HEK293 (cell line): ENCODE results near the gene PRKAG2.
A peak's percentile ranks its signal among the peaks of the same experiment; 100 is the strongest.

Experiments
- CTCF ChIA-PET: fragments of 350-600 bp; formaldehyde crosslinking; extraction: SDS; loops from one replicate; lab custom pipeline; 2021; ENCODE audit warnings: antibody characterized with exemption; lab: Yijun Ruan, JAX
- POLR2A ChIA-PET: fragments of 300-600 bp; formaldehyde crosslinking; extraction: SDS; loops from one replicate; lab custom pipeline; 2020; ENCODE audit warnings: antibody characterized with exemption, inconsistent platforms; lab: Yijun Ruan, JAX
- H3K27ac ChIP-seq: fragments of 200-500 bp; sonication (Bioruptor generic); 2 replicates; pipeline ENCODE4 v1.5.1; 2014; ENCODE audit warnings: low read depth, low read length, control low read depth, inconsistent platforms; ENCODE audit errors: extremely low read depth
- H3K36me3 ChIP-seq, 2 experiments: fragments of 200-500 bp in 1 of 2; sonication (Bioruptor generic) in 1 of 2; 1 replicate in 1 of 2; 2 replicates in 1 of 2; pipeline ENCODE4 v1.5.1; 2014 to 2017; ENCODE audit warnings: inconsistent platforms in 2 of 2, low read length in 2 of 2; ENCODE audit not compliant: control insufficient read depth in 2 of 2, insufficient read depth in 1 of 2
- H3K4me1 ChIP-seq: fragments of 200-500 bp; sonication (Bioruptor generic); 2 replicates; pipeline ENCODE4 v1.5.1; 2014; ENCODE audit warnings: mild to moderate bottlenecking, low read length, inconsistent platforms; ENCODE audit not compliant: control insufficient read depth, insufficient read depth
- H3K4me3 ChIP-seq: 2 replicates; pipeline ENCODE4 v1.5.1; 2011; ENCODE audit warnings: low read depth, mild to moderate bottlenecking, control low read depth, low read length, moderate library complexity
- H3K9me3 ChIP-seq: fragments of 200-500 bp; sonication (Bioruptor generic); 2 replicates; pipeline ENCODE4 v1.5.1; 2014; ENCODE audit warnings: low read depth, low read length, inconsistent platforms; ENCODE audit not compliant: control insufficient read depth, insufficient read depth
- BCL11B ChIP-seq: fragments of 450-650 bp; formaldehyde crosslinking; IDR thresholded peaks from 2 replicates; pipeline ENCODE4 v1.5.1; 2016; ENCODE audit warnings: low read depth, missing biosample characterization, missing genetic modification characterization
- EGR2 ChIP-seq: fragments of 450-650 bp; formaldehyde crosslinking; IDR thresholded peaks from 2 replicates; pipeline ENCODE4 v1.5.1; 2016; ENCODE audit warnings: low read depth, missing biosample characterization, missing genetic modification characterization
- GLI4 ChIP-seq: fragments of 450-650 bp; formaldehyde crosslinking; IDR thresholded peaks from 2 replicates; pipeline ENCODE4 v1.5.1; 2016; ENCODE audit warnings: missing biosample characterization, missing genetic modification characterization
- MZF1 ChIP-seq: fragments of 450-650 bp; formaldehyde crosslinking; IDR thresholded peaks from 2 replicates; pipeline ENCODE4 v1.5.1; 2017; ENCODE audit warnings: missing biosample characterization, missing genetic modification characterization, borderline replicate concordance
- REST ChIP-seq: fragments of 450-650 bp; formaldehyde crosslinking; IDR thresholded peaks from 2 replicates; pipeline ENCODE4 v1.5.1; 2016; ENCODE audit warnings: missing biosample characterization, missing genetic modification characterization
- ZBTB49 ChIP-seq: fragments of 450-650 bp; formaldehyde crosslinking; IDR thresholded peaks from 2 replicates; pipeline ENCODE4 v1.5.1; 2016; ENCODE audit warnings: missing biosample characterization, missing genetic modification characterization, low read depth
- ZBTB7A ChIP-seq: fragments of 450-650 bp; formaldehyde crosslinking; IDR thresholded peaks from 2 replicates; pipeline ENCODE4 v1.5.1; 2016; ENCODE audit warnings: low read depth, missing biosample characterization, missing genetic modification characterization
- ZFP41 ChIP-seq: fragments of 450-650 bp; formaldehyde crosslinking; IDR thresholded peaks from 2 replicates; pipeline ENCODE4 v1.5.1; 2016; ENCODE audit warnings: missing biosample characterization, missing genetic modification characterization, borderline replicate concordance
- ZNF184 ChIP-seq: fragments of 450-650 bp; IDR thresholded peaks from 2 replicates; pipeline ENCODE4 v1.5.1; 2018; ENCODE audit warnings: missing biosample characterization, mild to moderate bottlenecking, missing genetic modification characterization
- ZNF302 ChIP-seq: fragments of 450-650 bp; formaldehyde crosslinking; IDR thresholded peaks from 2 replicates; pipeline ENCODE4 v1.5.1; 2016; ENCODE audit warnings: missing biosample characterization, missing genetic modification characterization, low read depth
- ZNF354C ChIP-seq: fragments of 450-650 bp; formaldehyde crosslinking; IDR thresholded peaks from 2 replicates; pipeline ENCODE4 v1.5.1; 2016; ENCODE audit warnings: missing biosample characterization, missing genetic modification characterization, low read depth, borderline replicate concordance
- ZNF626 ChIP-seq: fragments of 450-650 bp; sonication (Bioruptor Pico); formaldehyde crosslinking; IDR thresholded peaks from 2 replicates; pipeline ENCODE4 v1.5.1; 2018; ENCODE audit warnings: missing biosample characterization, missing genetic modification characterization, inconsistent platforms
- ZNF677 ChIP-seq: fragments of 450-650 bp; IDR thresholded peaks from 2 replicates; pipeline ENCODE4 v1.5.0; 2018; ENCODE audit warnings: missing biosample characterization, mild to moderate bottlenecking, missing genetic modification characterization, moderate library complexity
- ZNF777 ChIP-seq: fragments of 450-650 bp; formaldehyde crosslinking; IDR thresholded peaks from 2 replicates; pipeline ENCODE4 v1.5.1; 2017; ENCODE audit warnings: missing biosample characterization, missing genetic modification characterization, borderline replicate concordance
- ZNF791 ChIP-seq: fragments of 450-650 bp; formaldehyde crosslinking; IDR thresholded peaks from 2 replicates; pipeline ENCODE4 v1.5.1; 2016; ENCODE audit warnings: missing biosample characterization, missing genetic modification characterization
- ZSCAN23 ChIP-seq: fragments of 450-650 bp; formaldehyde crosslinking; IDR thresholded peaks from 2 replicates; pipeline ENCODE4 v1.5.1; 2016; ENCODE audit warnings: missing biosample characterization, missing genetic modification characterization

PRKAG2 gene

GRCh38 chr7:151719031-151719896 is 157.7 kb downstream of the PRKAG2 start (continued):
- TF ChIP-seq REST (tag by site-specific recombination) (no peak), BCL11B (no peak), ZNF302 (tag by site-specific recombination) (no peak)

- no peak for TF ChIP-seq ZFP41 (tag by site-specific recombination)
- TF ChIP-seq, all 188 proteins: peak for 0
- POLR2A ChIA-PET = interaction anchor here (0.6 kb wide), 1 partner anchor 18 kb away, joined by 4 read pairs; no protein-coding TSS in a partner anchor
- no peak overlapping the region for H3K27ac ChIP-seq
- CTCF ChIA-PET = no interaction called here
- H3K36me3 ChIP-seq = peaks cover 0 to 4% of the 10 kb centered on the region in 2 experiments; a peak in 1 of 3 replicates
- H3K4me3 ChIP-seq = no peak overlapping the region
- H3K9me3 ChIP-seq = no peaks in the 10 kb centered on the region
- no peaks in the 10 kb centered on the region for H3K4me1 ChIP-seq
Measured at GRCh38 chr7:151717918-151718317, 159.0 kb downstream of the PRKAG2 start.

GRCh38 chr7:151717415-151717814 is 159.5 kb downstream of the PRKAG2 start:
- ChIA-PET CTCF (no interaction called here), POLR2A (interaction anchor here (0.6 kb wide), 1 partner anchor 19 kb away, joined by 4 read pairs; no protein-coding TSS in a partner anchor)

GRCh38 chr7:151716323-151716722 is 160.6 kb downstream of the PRKAG2 start:
- H3K4me1 ChIP-seq = no peaks in the 10 kb centered on the region
- no peak overlapping the region for H3K27ac ChIP-seq
- H3K9me3 ChIP-seq = no peaks in the 10 kb centered on the region
- peaks cover 0 to 4% of the 10 kb centered on the region in 2 experiments; a peak in 1 of 3 replicates for H3K36me3 ChIP-seq
- ChIA-PET POLR2A (no interaction called here), CTCF (interaction anchor here (1.5 kb wide), 1 partner anchor 11 kb away, joined by 4 read pairs; no protein-coding TSS in a partner anchor)
- H3K4me3 ChIP-seq = no peak overlapping the region
- TF ChIP-seq MZF1 (tag by site-specific recombination) = no peak
- no peak for TF ChIP-seq ZNF626 (tag by site-specific recombination)
- no peak for TF ChIP-seq ZNF184 (tag by site-specific recombination)
- no peak for TF ChIP-seq GLI4 (tag by site-specific recombination)
- TF ChIP-seq ZNF354C (tag by site-specific recombination) = no peak
- no peak for TF ChIP-seq ZSCAN23 (tag by site-specific recombination)

More at GRCh38 chr7:151717415-151717814, 159.5 kb downstream of the PRKAG2 start:
- no peaks in the 10 kb centered on the region for H3K9me3 ChIP-seq
- no peaks in the 10 kb centered on the region for H3K4me1 ChIP-seq
- no peak overlapping the region for H3K27ac ChIP-seq
- TF ChIP-seq ZNF791 (tag by site-specific recombination) = no peak
- TF ChIP-seq ZBTB49 (tag by site-specific recombination) = no peak
- TF ChIP-seq ZNF677 (tag by site-specific recombination) = no peak
- TF ChIP-seq ZBTB7A (tag by site-specific recombination) = no peak
- no peak for TF ChIP-seq ZNF777
- TF ChIP-seq EGR2 (tag by site-specific recombination) = 0 out of 2 replicates have a peak, but pooled peaks have one; percentile 4
- H3K36me3 ChIP-seq = peaks cover 0 to 4% of the 10 kb centered on the region in 2 experiments; a peak in 1 of 3 replicates
- H3K4me3 ChIP-seq = no peak overlapping the region
